CD4-positive, alpha-beta T cell treated with Interleukin-6 at 100 ng/mL for 8 hours (primary cell): ENCODE data around the gene COA1.
A peak's percentile ranks its signal among the peaks of the same experiment; 100 is the strongest.
"Not testable (repeated sequence)": the region's sequence is repeated elsewhere in the genome, so short reads cannot be mapped to it uniquely, and the experiment has no call there.

ENCODE experiments used
- DNase-seq: peaks from one replicate; pipeline ENCODE4 v3.0.0-alpha.2; 2020; ENCODE audit warnings: mixed read lengths, low spot score

The COA1 gene

GRCh38 chr7:43727003-43727402, 2.3 kb downstream of the COA1 start:
- no peak for DNase-seq

- no peak for DNase-seq
Observed at GRCh38 chr7:43726466-43726865, 2.9 kb downstream of the COA1 start.

- DNase-seq: no peak
Observed at GRCh38 chr7:43725251-43725650, 4.1 kb downstream of the COA1 start.

- DNase-seq: no peak
Observed at GRCh38 chr7:43723007-43723341, 6.3 kb downstream of the COA1 start.

- peak; percentile 48 for DNase-seq
Observed at GRCh38 chr7:43721193-43721806, 8.0 kb downstream of the COA1 start.

GRCh38 chr7:43716598-43716997, 12.7 kb downstream of the COA1 start:
- no peak for DNase-seq

- not testable (repeated sequence) for DNase-seq
Observed at GRCh38 chr7:43715966-43716365, 13.4 kb downstream of the COA1 start.

- no peak for DNase-seq
Observed at GRCh38 chr7:43711503-43711902, 17.8 kb downstream of the COA1 start.

- DNase-seq: not testable (repeated sequence)
Observed at GRCh38 chr7:43708055-43708454, 21.3 kb downstream of the COA1 start.

- no peak for DNase-seq
Observed at GRCh38 chr7:43703573-43703972, 25.8 kb downstream of the COA1 start.

GRCh38 chr7:43702974-43703373, 26.3 kb downstream of the COA1 start:
- no peak for DNase-seq

- no peak for DNase-seq
Observed at GRCh38 chr7:43701929-43702328, 27.4 kb downstream of the COA1 start.

- no peak for DNase-seq
Observed at GRCh38 chr7:43701500-43701854, 27.8 kb downstream of the COA1 start.

GRCh38 chr7:43700646-43701499, 28.4 kb downstream of the COA1 start:
- DNase-seq: no peak

- DNase-seq: peak; percentile 60
Observed at GRCh38 chr7:43700059-43700501, 29.2 kb downstream of the COA1 start.

- no peak for DNase-seq
Observed at GRCh38 chr7:43698460-43699255, 30.7 kb downstream of the COA1 start.

- DNase-seq: peak; percentile 6
Observed at GRCh38 chr7:43697690-43698089, 31.6 kb downstream of the COA1 start.

- no peak for DNase-seq
Observed at GRCh38 chr7:43695365-43695764, 34.0 kb downstream of the COA1 start.

GRCh38 chr7:43694399-43694748, 34.9 kb downstream of the COA1 start:
- DNase-seq: no peak

- DNase-seq: no peak
Observed at GRCh38 chr7:43693687-43694398, 35.5 kb downstream of the COA1 start.

GRCh38 chr7:43692582-43693373, 36.5 kb downstream of the COA1 start:
- DNase-seq: no peak

- no peak for DNase-seq
Observed at GRCh38 chr7:43691611-43692010, 37.7 kb downstream of the COA1 start.
